ENCODE measurements around the gene COX4I2. TPM values are rescaled to one million over a fixed set of nuclear protein-coding genes. Genes with fewer than 3 reads are reported as not detected.
A peak's percentile ranks its signal among the peaks of the same experiment; 100 is the strongest.
"Not testable (repeated sequence)": the region's sequence is repeated elsewhere in the genome, so short reads cannot be mapped to it uniquely, and the experiment has no call there.

Gene COX4I2
- polyA plus RNA-seq (2012; ENCODE audit: insufficient read depth, insufficient read length), result not detected

DNA sequence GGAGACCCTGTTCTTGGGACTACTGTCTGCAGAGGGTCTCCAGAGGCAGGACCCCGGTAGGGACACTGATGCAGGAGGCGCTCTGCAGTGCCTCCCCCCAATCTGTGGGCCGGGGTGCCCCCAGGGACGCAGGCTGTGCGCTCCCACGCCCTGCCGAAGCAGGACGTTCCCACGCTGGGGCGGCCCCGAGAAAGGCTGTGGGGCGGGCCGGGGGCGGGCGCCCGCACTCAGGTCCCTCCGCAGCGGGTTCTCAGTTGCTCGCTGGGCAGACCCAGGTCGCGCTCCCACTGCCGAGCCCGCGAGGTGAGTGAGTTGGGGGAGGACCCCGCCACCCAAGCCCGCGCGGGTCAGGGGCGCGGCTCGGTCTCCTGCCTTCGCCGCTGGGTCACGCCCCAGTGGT lies at the start of gene COX4I2:
Gene COX4I2 (plus strand): TSS at position 253 of the 400 bp plus-strand sequence. CDS start 1,106 bp downstream, outside the sequence.
- H3K4me3 ChIP-seq (ENCODE audit: low read length), result no peak within 1 kb of the TSS
- no peak for DNase-seq (ENCODE audit: low read depth, low spot score)

DNA sequence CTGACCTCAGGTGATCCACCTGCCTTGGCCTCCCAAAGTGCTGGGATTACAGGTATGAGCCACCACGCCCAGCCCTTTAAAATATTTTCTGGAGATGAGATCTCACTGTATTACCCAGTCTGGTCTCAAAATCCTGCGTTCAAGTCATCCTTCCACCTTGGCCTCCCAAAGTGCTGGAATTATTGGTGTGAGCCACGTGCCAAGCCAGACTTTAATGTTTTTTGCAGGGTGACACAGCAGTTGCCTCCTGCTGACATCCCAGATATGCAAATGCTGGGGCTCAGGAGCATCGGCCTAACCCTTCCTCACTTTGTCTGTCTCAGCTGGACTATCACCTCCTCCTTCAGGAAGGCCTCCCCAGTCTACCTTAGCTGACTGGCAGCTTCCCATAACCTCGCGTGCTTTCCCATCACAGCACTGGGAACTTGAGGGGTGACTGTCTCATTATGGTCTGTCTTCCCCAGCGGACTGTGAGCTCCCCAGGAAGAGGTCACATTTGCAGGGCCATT lies 46.9 kb upstream of the COX4I2 start:
- H3K4me3 ChIP-seq (ENCODE audit: low read length), result no peak overlapping the region
- DNase-seq (ENCODE audit: low read depth, low spot score), result no peak

DNA sequence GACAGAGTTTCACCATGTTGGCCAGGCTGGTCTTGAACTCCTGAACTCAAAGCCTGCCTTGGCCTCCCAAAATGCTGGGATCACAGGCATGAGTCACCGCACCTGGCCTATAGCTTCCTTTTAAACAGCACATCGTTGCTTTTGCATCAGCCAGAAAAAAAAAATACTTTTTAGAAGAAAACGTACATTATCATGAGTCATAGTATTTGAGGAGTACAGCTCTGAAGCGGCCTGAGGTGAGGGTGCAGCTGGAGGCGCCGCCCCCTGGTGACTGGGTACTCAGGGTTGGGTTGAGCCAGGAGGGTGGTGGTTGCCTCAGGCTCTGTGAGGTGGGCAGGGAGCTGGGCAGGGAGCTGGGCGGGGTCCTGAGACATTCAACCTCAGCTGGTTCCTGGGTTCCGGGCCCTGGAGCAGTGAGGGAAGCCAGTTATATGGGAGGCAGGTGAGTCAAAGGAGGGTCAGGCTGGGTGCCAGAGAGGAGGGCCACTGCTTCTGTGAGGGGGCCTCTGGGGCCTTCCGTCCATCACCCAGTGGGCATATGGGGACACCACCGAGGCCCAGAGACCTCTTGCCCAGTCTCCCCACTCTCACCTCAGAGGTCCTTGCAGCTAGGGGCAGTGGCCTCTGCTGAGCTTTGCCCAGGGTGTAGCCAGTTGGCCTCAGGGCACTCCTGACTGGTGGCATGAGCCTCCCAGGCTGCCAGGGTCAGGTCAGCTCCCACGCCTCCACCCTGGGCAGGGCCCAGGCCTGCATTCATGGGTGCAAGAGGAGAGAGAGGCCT lies 44.3 kb upstream of the COX4I2 start:
- no peak overlapping the region for H3K4me3 ChIP-seq (ENCODE audit: low read length)
- DNase-seq (ENCODE audit: low read depth, low spot score), result no peak

DNA sequence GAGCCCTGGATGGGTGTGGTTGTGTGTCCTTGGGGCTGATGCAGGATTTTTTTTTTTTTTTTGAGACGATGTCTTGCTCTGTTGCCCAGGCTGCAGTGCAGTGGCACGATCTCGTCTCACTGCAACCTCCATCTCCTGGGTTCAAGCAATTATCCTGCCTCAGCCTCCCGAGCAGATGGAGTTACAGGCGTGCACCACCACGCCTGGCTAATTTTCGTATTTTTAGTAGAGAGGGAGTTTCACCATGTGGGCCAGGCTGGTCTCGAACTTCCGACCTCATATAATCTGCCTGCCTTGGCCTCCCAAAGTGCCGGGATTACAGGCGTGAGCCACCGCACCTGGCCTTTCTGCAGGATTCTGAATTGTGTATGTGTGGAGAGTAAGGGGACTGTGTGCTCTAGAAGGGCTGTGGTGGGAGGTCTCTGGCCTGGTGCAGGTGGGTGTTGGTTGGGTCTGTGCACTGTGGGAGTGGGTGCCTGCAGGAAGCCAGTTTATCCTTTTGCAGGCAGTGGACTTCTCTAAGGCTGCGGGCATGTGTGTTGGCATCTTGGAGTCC lies 43.6 kb upstream of the COX4I2 start:
- no peak overlapping the region for H3K4me3 ChIP-seq (ENCODE audit: low read length)
- DNase-seq (ENCODE audit: low read depth, low spot score), result no peak

DNA sequence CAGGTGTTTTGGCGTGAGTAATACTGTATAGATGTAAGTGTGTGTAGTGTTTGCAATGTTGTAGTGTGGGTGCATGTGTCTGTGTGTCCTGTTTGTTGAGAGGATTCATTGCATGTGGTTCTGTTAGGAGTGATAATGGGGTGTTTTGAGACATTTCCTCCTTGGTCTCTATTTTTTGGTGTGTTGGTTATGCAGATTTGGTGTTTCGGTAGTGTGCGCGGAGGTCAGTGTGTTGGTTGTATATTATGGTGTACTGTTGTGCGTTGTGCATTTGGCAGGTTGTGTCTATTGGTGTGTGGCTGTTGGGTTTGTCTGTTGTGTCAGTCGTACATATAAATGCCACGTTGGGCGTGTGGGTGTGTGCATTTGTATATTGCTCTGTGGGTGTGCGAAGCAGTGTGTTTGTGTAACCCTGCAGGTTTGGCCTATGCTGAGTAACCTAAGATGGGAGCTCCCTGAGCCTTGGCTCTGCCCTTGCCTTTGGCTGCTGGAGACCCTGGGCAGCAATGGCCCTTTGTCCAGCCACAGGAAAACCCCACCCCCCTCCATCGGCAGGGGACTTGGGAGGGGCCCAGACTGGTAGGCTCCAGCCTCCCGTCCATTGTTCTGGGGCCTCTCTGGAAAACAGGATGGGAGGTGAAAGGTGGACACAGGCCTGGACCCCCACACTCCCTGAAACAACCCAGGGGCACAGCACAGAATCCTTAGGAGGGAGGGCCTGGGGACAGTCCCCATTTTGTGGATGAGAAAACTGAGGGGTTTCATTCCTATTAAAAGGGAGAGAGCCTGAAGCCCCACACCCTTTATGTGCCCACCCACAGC lies 42.9 kb upstream of the COX4I2 start:
- DNase-seq (ENCODE audit: low read depth, low spot score), result no peak
- H3K4me3 ChIP-seq (ENCODE audit: low read length), result no peak overlapping the region

DNA sequence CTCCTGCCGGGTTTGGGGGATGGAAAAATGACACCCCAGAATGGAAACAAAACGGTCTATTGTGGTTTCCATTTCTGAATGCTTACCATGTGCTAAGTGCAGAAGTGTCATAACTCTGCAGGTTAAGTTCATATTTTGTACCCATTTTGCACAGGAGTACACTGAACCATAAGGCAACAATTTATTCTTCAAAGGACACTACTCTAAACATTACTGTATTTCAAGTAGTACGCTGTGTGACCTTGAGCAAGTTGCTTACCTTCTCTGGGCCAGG lies 42.4 kb upstream of the COX4I2 start:
- H3K4me3 ChIP-seq (ENCODE audit: low read length), result no peak overlapping the region
- no peak for DNase-seq (ENCODE audit: low read depth, low spot score)

DNA sequence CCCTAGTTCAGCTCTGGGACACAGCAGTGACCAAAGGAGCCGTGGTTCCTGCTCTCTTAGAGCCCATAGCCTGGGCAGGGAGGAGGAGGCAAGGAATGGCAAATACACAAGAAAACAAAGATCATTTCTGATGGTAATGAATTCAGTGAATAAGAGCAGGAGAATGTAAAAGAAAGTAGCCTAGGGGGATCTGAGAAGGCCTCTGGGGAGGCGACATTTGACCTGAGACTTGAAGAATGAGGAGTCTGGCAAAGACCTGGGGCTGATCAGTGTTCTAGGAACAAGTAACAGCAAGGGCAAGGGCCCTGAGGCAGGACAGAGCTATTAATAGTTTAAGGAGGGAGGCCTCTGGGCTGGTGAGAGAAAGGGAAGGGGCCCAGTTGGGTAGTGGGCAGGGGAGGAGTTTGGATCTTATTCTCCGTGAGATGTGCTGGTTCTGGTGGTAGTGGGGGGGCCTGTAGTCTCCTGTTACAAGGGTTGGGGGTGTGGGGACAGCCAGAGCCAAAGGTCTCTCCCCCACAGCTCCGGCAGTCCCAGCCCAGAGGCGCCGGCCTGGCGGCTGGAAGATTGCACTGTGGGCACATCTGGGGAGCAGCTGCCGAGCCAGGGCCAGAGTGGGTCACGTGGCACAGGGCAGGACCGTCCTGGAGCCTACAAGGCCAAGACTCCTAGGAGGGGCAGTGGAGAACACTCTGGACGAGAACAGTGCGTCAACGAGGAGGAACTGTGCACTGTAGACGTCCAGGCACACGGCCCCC lies 41.9 kb upstream of the COX4I2 start:
- no peak for DNase-seq (ENCODE audit: low read depth, low spot score)
- H3K4me3 ChIP-seq (ENCODE audit: low read length), result no peak overlapping the region

DNA sequence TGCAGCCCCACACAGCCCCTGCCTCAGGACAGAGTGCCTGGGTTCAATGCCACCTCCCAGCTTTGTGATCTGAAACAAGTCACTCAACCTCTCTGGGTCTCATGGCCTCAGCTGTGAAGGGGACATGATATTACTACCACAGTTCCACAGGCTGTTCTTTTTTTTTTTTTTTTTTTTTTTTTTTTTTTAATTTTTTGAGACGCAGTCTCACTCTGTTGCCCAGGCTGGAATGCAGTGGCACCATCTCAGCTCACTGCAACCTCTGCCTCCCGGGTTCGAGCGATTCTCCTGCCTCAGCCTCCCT lies 41.3 kb upstream of the COX4I2 start:
- not testable (repeated sequence) for H3K4me3 ChIP-seq (ENCODE audit: low read length); DNase-seq (ENCODE audit: low read depth, low spot score)

DNA sequence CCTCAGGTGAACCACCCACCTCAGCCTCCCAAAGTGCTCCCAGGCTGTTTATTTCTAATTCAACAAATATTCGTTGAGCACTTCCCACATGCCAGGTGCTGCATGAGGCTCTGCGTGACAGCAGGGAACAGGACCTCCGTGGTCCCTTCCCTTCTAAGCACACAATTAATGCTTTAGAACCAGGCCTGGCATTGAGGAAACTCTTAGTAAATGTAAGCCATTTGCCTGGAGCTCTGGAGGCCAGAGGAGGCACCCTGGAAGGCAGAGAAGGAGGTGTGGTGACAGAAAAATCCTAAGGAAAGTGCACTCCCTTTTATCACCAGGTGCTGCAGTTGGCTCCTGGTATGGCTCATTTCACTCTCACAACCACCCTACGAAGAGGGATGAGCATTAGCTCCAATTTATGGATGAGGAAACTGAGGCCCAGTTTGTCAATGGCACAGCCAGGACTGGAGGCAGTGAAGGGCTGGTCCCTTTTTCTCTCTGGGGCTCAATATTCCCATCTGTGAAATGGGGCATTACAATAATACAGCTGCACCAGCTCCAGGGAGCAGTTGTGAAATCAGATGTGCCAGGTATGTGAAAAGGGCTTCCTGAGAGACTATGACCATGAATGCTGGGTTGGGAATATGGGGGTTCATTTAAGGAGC lies 40.8 kb upstream of the COX4I2 start:
- no peak overlapping the region for H3K4me3 ChIP-seq (ENCODE audit: low read length)
- DNase-seq (ENCODE audit: low read depth, low spot score), result no peak

DNA sequence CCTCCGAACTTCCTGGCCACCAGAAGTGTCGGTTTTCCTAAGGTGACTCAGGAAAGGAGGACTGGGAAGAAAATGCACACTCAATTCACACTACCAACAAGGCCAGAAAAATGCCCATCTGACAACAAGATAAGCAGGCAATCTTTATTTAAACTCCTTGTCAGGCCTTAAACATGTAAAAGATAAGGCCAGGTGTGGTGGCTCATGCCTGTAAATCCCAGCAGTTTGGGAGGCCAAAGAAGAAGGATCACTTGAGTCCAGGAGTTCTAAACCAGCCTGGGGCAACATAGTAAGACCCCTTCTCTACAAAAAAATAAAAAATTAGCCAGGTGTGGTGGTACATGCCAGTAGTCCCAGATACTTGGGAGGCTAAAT lies 40.2 kb upstream of the COX4I2 start:
- no peak overlapping the region for H3K4me3 ChIP-seq (ENCODE audit: low read length)
- no peak for DNase-seq (ENCODE audit: low read depth, low spot score)

DNA sequence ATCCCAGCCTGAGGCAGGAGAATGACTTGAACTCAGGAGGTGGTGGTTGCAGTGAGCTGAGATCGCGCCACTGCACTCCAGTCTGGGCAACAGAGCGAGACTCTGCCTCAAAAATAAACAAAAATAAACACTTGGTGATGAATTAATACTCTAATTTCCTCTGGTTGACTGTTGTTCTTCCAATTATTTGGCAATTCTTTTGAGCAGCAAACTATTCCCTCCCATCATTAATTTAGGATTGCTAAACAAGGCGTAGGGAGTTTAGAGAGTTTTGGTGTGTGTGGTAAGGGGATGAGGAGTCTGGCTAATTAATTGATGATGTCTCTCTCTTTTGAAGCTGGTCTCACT lies 35.3 kb upstream of the COX4I2 start:
- no peak overlapping the region for H3K4me3 ChIP-seq (ENCODE audit: low read length)

DNA sequence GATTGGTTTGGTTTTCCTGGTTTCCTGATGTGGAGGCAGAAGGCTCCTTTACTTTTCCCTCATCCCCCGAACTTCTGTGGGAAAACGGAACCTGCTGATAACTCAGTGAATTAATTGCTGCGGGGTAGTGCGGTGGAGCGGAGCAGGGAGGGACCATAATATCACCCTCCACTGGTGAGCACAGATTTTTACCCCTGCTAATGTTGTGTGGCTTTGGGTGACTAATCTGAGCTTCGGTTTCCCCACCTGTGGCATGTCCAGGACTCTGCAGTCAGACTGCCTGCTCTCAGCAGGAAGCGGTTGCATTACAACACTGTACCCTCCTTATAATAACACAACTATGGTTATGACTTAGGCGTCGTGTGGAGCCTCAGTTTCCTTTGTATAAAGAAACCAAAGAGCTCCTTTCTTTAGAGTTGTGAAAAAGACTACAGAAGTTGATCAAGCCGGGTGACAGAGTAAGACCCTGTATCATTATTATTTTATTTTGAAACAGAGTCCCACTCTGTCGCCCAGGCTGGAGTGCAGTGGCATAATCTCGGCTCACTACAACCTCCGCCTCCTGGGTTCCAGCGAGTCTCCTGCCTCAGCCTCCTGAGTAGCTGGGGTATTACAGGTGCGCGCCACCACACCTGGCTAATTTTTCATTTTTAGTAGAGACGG lies 34.8 kb upstream of the COX4I2 start:
- no peak overlapping the region for H3K4me3 ChIP-seq (ENCODE audit: low read length)
- DNase-seq (ENCODE audit: low read depth, low spot score), result peak; percentile 77

More for the DNA sequence above, 35.3 kb upstream of the COX4I2 start:
- DNase-seq (ENCODE audit: low read depth, low spot score), result no peak

DNA sequence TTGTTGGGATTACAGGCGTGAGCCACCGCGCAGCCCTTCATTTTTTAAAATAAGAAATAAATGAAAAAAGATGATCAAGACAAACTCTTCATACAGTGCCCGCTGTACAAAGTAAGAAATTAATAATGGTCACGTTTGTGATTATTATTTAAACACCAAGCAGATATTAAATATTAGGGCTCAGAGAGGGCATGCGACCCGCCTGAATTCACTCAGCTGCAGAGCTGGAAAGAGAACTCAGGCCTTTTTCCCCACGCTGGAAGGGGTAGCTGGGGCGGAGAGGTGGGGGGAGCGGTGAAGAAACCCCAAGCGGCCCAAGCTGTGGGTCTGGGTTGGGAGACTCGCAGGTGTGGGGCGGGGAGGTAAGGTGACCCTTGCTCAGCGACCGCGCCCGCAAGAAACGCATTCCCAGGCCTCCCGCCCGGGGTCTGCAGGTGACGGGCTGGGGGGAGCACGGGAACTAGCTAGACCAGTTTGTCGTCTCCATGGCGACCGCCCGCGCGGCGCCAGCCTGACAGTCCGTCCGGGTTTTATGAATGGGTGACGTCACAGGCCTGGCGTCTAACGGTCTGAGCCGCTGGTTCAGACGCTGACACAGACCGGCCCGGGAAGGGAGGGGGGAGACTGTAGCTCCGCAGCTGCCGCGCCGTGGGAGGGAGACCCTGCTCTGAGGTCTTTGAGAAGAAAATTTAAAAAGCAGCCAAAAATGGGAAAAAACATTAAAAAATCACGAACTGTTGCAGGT lies 33.7 kb upstream of the COX4I2 start:
- peak overlapping the region; percentile 79 for H3K4me3 ChIP-seq (ENCODE audit: low read length)
- DNase-seq (ENCODE audit: low read depth, low spot score), result peak; percentile 88

DNA sequence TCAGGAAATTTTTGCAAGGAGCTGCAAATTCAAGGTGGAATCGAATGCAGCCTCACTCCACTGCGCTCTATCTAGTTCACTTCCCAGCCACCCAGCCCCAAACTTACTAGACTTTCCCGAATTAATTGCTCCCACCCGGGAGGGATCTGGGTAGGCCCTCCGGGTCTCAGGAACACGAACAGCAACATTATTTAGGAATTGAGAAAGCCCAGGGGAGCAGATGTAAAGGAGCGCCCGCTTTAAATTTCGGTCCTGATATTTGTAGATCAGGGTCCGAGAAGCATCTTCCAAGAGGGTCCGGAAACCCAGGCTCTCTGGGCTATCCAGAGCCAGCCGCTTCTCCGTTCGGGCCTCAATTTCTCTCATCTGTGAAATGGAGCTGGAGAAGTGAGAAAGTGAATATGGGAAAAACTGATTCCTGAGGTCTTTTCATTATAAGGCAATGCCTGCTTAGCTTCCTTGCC lies 33.1 kb upstream of the COX4I2 start:
- DNase-seq (ENCODE audit: low read depth, low spot score), result no peak
- H3K4me3 ChIP-seq (ENCODE audit: low read length), result peak overlapping the region; percentile 79

DNA sequence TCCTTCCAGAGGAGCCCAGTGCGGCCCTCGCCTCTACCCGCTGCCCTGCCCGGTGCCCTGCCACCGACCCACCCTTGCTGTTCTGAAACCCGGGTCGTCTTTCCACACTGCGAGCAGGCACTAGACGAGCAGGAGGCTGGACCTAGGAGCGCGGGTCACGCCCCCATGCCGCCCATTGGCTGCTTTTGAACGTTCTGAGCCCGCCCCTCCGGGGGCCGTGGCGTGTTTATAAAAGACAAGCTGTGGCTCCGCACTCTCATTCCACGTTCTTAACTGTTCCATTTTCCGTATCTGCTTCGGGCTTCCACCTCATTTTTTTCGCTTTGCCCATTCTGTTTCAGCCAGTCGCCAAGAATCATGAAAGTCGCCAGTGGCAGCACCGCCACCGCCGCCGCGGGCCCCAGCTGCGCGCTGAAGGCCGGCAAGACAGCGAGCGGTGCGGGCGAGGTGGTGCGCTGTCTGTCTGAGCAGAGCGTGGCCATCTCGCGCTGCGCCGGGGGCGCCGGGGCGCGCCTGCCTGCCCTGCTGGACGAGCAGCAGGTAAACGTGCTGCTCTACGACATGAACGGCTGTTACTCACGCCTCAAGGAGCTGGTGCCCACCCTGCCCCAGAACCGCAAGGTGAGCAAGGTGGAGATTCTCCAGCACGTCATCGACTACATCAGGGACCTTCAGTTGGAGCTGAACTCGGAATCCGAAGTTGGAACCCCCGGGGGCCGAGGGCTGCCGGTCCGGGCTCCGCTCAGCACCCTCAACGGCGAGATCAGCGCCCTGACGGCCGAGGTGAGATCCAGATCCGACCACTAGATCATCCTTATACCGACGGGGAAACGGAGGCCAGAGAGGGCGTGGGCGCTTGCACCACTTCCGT lies 32.4 kb upstream of the COX4I2 start, which contains the start of gene ID1:
Gene ID1 (plus strand): TSS at position 259 of the 871 bp plus-strand sequence. CDS start 99 bp downstream, at position 358.
- peak; percentile 90 for DNase-seq (ENCODE audit: low read depth, low spot score)
- H3K4me3 ChIP-seq (ENCODE audit: low read length), result peak within 1 kb of the TSS; percentile 79

DNA sequence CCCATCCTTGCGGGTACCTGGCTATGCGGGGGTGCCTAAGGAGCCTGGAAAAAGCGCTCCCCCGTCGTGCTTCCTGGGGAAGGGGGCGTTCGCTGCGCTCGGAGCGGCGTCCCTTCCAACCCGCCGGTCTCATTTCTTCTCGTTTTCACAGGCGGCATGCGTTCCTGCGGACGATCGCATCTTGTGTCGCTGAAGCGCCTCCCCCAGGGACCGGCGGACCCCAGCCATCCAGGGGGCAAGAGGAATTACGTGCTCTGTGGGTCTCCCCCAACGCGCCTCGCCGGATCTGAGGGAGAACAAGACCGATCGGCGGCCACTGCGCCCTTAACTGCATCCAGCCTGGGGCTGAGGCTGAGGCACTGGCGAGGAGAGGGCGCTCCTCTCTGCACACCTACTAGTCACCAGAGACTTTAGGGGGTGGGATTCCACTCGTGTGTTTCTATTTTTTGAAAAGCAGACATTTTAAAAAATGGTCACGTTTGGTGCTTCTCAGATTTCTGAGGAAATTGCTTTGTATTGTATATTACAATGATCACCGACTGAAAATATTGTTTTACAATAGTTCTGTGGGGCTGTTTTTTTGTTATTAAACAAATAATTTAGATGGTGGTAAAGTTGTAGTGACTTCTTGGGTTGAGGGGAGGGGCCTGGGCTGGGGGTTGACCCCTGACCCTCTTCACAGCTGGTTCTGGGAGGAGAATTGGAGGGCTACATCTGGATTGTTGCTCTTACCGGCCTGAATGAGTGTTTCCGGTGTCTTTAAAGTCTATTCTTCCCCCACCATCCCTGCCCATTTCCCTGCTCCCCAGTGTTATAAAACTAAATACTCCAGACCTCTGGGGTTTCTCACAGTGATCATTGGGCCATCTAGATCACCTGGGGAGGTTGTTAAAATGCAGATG lies 31.6 kb upstream of the COX4I2 start:
- peak overlapping the region; percentile 79 for H3K4me3 ChIP-seq (ENCODE audit: low read length)
- no peak for DNase-seq (ENCODE audit: low read depth, low spot score)
